ENCODE results near the gene CASTOR1. TPM values are rescaled to one million over a fixed set of nuclear protein-coding genes. Genes with fewer than 3 reads are reported as not detected.

Gene CASTOR1
- total and polyA plus RNA-seq, 2 donors (not counting 1 experiment from before 2014, with no cell fraction given), result 2.7 to 5.0 TPM

GRCh38 chr22:30285846-30286200, 3.5 kb downstream of the CASTOR1 start:
- peaks cover 11% of the 10 kb centered on the region for H3K4me1 ChIP-seq (ENCODE audit: control insufficient read depth, extremely low read depth, insufficient read depth, low read length)
- H3K9me3 ChIP-seq (ENCODE audit: control insufficient read depth, insufficient read depth, low read depth, low read length), result no peaks in the 10 kb centered on the region
- H3K4me3 ChIP-seq (replicated peaks in 1 of 4; ENCODE audit: control extremely low read depth in 1 of 4, insufficient read depth in 1 of 4, low read depth in 3 of 4, low read length in 4 of 4), result no peak overlapping the region
- no peak overlapping the region for H3K9ac ChIP-seq (ENCODE audit: insufficient read depth, low read length)
- no peaks in the 10 kb centered on the region for H4K20me1 ChIP-seq (ENCODE audit: control insufficient read depth, extremely low read depth, insufficient read depth, low read length)
- H3K36me3 ChIP-seq (ENCODE audit: control insufficient read depth, insufficient read depth, low read length), result no peaks in the 10 kb centered on the region
- no peak for TF ChIP-seq CTCF (conservative IDR thresholded peaks at IDR 0.05 in 1 of 2, IDR thresholded peaks at IDR 0.05 in 1 of 2; ENCODE audit: low read depth in 1 of 2, low read length in 2 of 2)
- no peak for TF ChIP-seq EZH2 (IDR thresholded peaks at IDR 0.05; ENCODE audit: low read length, missing control alignments)
- no peak overlapping the region for H2AFZ ChIP-seq (ENCODE audit: low read length)
- no peak overlapping the region for H3K4me2 ChIP-seq (ENCODE audit: extremely low read depth, insufficient read depth, low read length)
- no peaks in the 10 kb centered on the region for H3K27me3 ChIP-seq (ENCODE audit: control insufficient read depth, insufficient read depth, low read length)
- DNase-seq (ENCODE audit: low read depth in 2 of 2), result no peak
- H3K79me2 ChIP-seq (ENCODE audit: control insufficient read depth, insufficient read depth, low read length), result no peaks in the 10 kb centered on the region
- no peak overlapping the region for H3K27ac ChIP-seq (ENCODE audit: insufficient read depth, low read length)

GRCh38 chr22:30285176-30285845, 4.0 kb downstream of the CASTOR1 start:
- Histone ChIP-seq H3K9ac (ENCODE audit: insufficient read depth, low read length) (no peak overlapping the region), H2AFZ (ENCODE audit: low read length) (no peak overlapping the region), H3K79me2 (ENCODE audit: control insufficient read depth, insufficient read depth, low read length) (no peaks in the 10 kb centered on the region), H3K4me3 (replicated peaks in 1 of 4; ENCODE audit: control extremely low read depth in 1 of 4, insufficient read depth in 1 of 4, low read depth in 3 of 4, low read length in 4 of 4) (no peak overlapping the region), H3K27ac (ENCODE audit: insufficient read depth, low read length) (no peak overlapping the region), H3K4me1 (ENCODE audit: control insufficient read depth, extremely low read depth, insufficient read depth, low read length) (peaks cover 6% of the 10 kb centered on the region), H3K27me3 (ENCODE audit: control insufficient read depth, insufficient read depth, low read length) (no peaks in the 10 kb centered on the region), H3K4me2 (ENCODE audit: extremely low read depth, insufficient read depth, low read length) (no peak overlapping the region), H3K9me3 (ENCODE audit: control insufficient read depth, insufficient read depth, low read depth, low read length) (no peaks in the 10 kb centered on the region), H4K20me1 (ENCODE audit: control insufficient read depth, extremely low read depth, insufficient read depth, low read length) (no peaks in the 10 kb centered on the region), H3K36me3 (ENCODE audit: control insufficient read depth, insufficient read depth, low read length) (no peaks in the 10 kb centered on the region)
- no peak for DNase-seq (ENCODE audit: low read depth in 2 of 2)
- TF ChIP-seq CTCF (conservative IDR thresholded peaks at IDR 0.05 in 1 of 2, IDR thresholded peaks at IDR 0.05 in 1 of 2; ENCODE audit: low read depth in 1 of 2, low read length in 2 of 2), result no peak
- TF ChIP-seq EZH2 (IDR thresholded peaks at IDR 0.05; ENCODE audit: low read length, missing control alignments), result no peak

- Histone ChIP-seq H3K36me3 (ENCODE audit: control insufficient read depth, insufficient read depth, low read length) (no peaks in the 10 kb centered on the region), H3K27me3 (ENCODE audit: control insufficient read depth, insufficient read depth, low read length) (no peaks in the 10 kb centered on the region), H3K4me1 (ENCODE audit: control insufficient read depth, extremely low read depth, insufficient read depth, low read length) (peaks cover 2% of the 10 kb centered on the region), H3K9ac (ENCODE audit: insufficient read depth, low read length) (no peak overlapping the region), H3K9me3 (ENCODE audit: control insufficient read depth, insufficient read depth, low read depth, low read length) (no peaks in the 10 kb centered on the region), H4K20me1 (ENCODE audit: control insufficient read depth, extremely low read depth, insufficient read depth, low read length) (no peaks in the 10 kb centered on the region), H2AFZ (ENCODE audit: low read length) (no peak overlapping the region), H3K4me2 (ENCODE audit: extremely low read depth, insufficient read depth, low read length) (no peak overlapping the region), H3K4me3 (replicated peaks in 1 of 4; ENCODE audit: control extremely low read depth in 1 of 4, insufficient read depth in 1 of 4, low read depth in 3 of 4, low read length in 4 of 4) (no peak overlapping the region), H3K79me2 (ENCODE audit: control insufficient read depth, insufficient read depth, low read length) (no peaks in the 10 kb centered on the region), H3K27ac (ENCODE audit: insufficient read depth, low read length) (no peak overlapping the region)
- no peak for DNase-seq (ENCODE audit: low read depth in 2 of 2)
- TF ChIP-seq CTCF (conservative IDR thresholded peaks at IDR 0.05 in 1 of 2, IDR thresholded peaks at IDR 0.05 in 1 of 2; ENCODE audit: low read depth in 1 of 2, low read length in 2 of 2), result no peak
- TF ChIP-seq EZH2 (IDR thresholded peaks at IDR 0.05; ENCODE audit: low read length, missing control alignments), result no peak
These were observed 4.6 kb downstream of the CASTOR1 start for GRCh38 chr22:30284666-30285065.

Data from fibroblast of lung (primary cell).